Endodermal cell (in vitro differentiated cells): ENCODE data around the gene WDR43. TPM values are rescaled to one million over a fixed set of nuclear protein-coding genes. Genes with fewer than 3 reads are reported as not detected.

Experiments
- DNase-seq: peaks from one replicate; pipeline ENCODE4 v3.0.0-alpha.2; 2017
- H3K27ac ChIP-seq: 2 replicates; pipeline ENCODE4 v1.5.1; 2013; ENCODE audit warnings: mild to moderate bottlenecking, low read depth, low read length, moderate library complexity
- H3K27me3 ChIP-seq: 2 replicates; pipeline ENCODE4 v1.6.1; 2013; ENCODE audit warnings: mild to moderate bottlenecking, low read length, moderate library complexity; ENCODE audit not compliant: insufficient read depth, control insufficient read depth, poor library complexity, severe bottlenecking
- H3K36me3 ChIP-seq: 2 replicates; pipeline ENCODE4 v1.7.0; 2013; ENCODE audit warnings: mild to moderate bottlenecking, low read length, moderate library complexity; ENCODE audit not compliant: control insufficient read depth, insufficient read depth
- H3K4me1 ChIP-seq: one replicate; pipeline ENCODE4 v1.7.0; 2013; ENCODE audit warnings: low read length; ENCODE audit not compliant: control insufficient read depth, insufficient read depth
- H3K4me3 ChIP-seq: 2 replicates; pipeline ENCODE4 v1.5.1; 2013; ENCODE audit warnings: mild to moderate bottlenecking, low read length, moderate library complexity
- H3K9ac ChIP-seq: 2 replicates; pipeline ENCODE4 v1.6.1; 2013; ENCODE audit warnings: mild to moderate bottlenecking, low read length, moderate library complexity; ENCODE audit not compliant: poor library complexity, severe bottlenecking; ENCODE audit errors: extremely low read depth
- H3K9me3 ChIP-seq: 2 replicates; pipeline ENCODE4 v1.6.1; 2013; ENCODE audit warnings: mild to moderate bottlenecking, low read length, moderate library complexity; ENCODE audit not compliant: control insufficient read depth
- H3K27ac Mint-ChIP-seq: 2 replicates; pipeline ENCODE4 v1.8.0; 2020; ENCODE audit warnings: mixed read lengths
- H3K27me3 Mint-ChIP-seq: 2 replicates; pipeline ENCODE4 v1.8.0; 2021; ENCODE audit warnings: mild to moderate bottlenecking, mixed read lengths; ENCODE audit not compliant: insufficient read depth
- H3K36me3 Mint-ChIP-seq: 2 replicates; pipeline ENCODE4 v1.8.0; 2020; ENCODE audit warnings: low read depth, mixed read lengths
- H3K4me1 Mint-ChIP-seq: 2 replicates; pipeline ENCODE4 v1.8.0; 2020; ENCODE audit warnings: mixed read lengths
- H3K4me3 Mint-ChIP-seq: 2 replicates; pipeline ENCODE4 v1.8.0; 2020; ENCODE audit warnings: mild to moderate bottlenecking, moderate library complexity, mixed read lengths
- H3K9me3 Mint-ChIP-seq: 2 replicates; pipeline ENCODE4 v1.8.0; 2020; ENCODE audit warnings: mild to moderate bottlenecking, mixed read lengths
- WGBS, 2 experiments: methylation state at CpG; one replicate each; pipeline versions ENCODE4 v1.1.5 to v1.1.7; 2013; ENCODE audit warnings: missing lambda C conversion rate in 2 of 2, mixed read lengths in 1 of 2; ENCODE audit not compliant: insufficient coverage in 1 of 2, insufficient read length in 1 of 2; 5-methylcytosine and 5-hydroxymethylcytosine counted together
- total RNA-seq, 2 donors: library from RNA; stranded (reverse); fragmentation: NEBNext Ultra II Directional in 1 of 2; extraction: Animal tissue kit (Norgen Biotek cat#: 25700) in 1 of 2; gene quantifications; 2 replicates in 1 of 2; 3 replicates in 1 of 2; pipeline ENCODE4 v1.2.1, GENCODE V29; 2021
- TF ChIP-seq, protein P1 (sequence below): fragments of 200-600 bp; sonication (generic); conservative IDR thresholded peaks from 2 replicates; pipeline ENCODE4 v1.5.0; 2021; ENCODE audit warnings: antibody characterized with exemption, mild to moderate bottlenecking

WDR43 gene
- total RNA-seq, 2 donors from 2014 or later: 64.3 to 77.7 TPM

DNA sequence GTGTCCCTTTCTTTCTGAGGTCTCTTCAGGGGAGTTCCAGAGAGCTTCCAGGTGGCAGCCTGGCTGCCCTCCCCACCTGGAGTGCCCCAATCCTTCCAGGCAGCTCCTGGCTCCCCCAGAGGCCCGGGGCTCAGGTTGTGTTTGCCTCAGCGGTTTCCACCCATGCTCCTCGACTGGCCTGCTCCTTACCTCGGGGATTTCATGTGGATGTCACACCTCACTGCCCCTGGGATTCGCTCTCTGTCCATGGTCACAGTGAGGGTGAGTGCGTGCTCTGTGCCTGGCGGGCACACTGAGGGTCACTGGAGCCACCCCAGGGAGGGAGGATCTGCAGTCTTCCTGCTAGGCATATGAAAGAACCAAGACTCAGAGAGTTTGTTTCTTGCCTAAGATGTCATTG lies 84.6 kb downstream of the WDR43 start:
- Histone ChIP-seq H3K9me3 (peaks cover 4% of the 10 kb centered on the region), H3K27ac (no peak overlapping the region), H3K27me3 (no peaks in the 10 kb centered on the region), H3K4me1 (peaks cover 4% of the 10 kb centered on the region), H3K36me3 (no peaks in the 10 kb centered on the region), H3K4me3 (no peak overlapping the region), H3K9ac (no peak overlapping the region)
- no peak for DNase-seq
- peaks cover 3% of the 10 kb centered on the region for H3K9me3 Mint-ChIP-seq
- H3K4me3 Mint-ChIP-seq: no peak overlapping the region
- H3K36me3 Mint-ChIP-seq: no peaks in the 10 kb centered on the region
- H3K4me1 Mint-ChIP-seq: peaks cover 14% of the 10 kb centered on the region
- H3K27ac Mint-ChIP-seq: no peak overlapping the region
- TF ChIP-seq, protein P1, sequence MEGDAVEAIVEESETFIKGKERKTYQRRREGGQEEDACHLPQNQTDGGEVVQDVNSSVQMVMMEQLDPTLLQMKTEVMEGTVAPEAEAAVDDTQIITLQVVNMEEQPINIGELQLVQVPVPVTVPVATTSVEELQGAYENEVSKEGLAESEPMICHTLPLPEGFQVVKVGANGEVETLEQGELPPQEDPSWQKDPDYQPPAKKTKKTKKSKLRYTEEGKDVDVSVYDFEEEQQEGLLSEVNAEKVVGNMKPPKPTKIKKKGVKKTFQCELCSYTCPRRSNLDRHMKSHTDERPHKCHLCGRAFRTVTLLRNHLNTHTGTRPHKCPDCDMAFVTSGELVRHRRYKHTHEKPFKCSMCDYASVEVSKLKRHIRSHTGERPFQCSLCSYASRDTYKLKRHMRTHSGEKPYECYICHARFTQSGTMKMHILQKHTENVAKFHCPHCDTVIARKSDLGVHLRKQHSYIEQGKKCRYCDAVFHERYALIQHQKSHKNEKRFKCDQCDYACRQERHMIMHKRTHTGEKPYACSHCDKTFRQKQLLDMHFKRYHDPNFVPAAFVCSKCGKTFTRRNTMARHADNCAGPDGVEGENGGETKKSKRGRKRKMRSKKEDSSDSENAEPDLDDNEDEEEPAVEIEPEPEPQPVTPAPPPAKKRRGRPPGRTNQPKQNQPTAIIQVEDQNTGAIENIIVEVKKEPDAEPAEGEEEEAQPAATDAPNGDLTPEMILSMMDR: no peak
- no peaks in the 10 kb centered on the region for H3K27me3 Mint-ChIP-seq
- WGBS, 2 experiments: 80 to 81% methylated on average over 6 to 7 of the region's 7 CpGs

DNA sequence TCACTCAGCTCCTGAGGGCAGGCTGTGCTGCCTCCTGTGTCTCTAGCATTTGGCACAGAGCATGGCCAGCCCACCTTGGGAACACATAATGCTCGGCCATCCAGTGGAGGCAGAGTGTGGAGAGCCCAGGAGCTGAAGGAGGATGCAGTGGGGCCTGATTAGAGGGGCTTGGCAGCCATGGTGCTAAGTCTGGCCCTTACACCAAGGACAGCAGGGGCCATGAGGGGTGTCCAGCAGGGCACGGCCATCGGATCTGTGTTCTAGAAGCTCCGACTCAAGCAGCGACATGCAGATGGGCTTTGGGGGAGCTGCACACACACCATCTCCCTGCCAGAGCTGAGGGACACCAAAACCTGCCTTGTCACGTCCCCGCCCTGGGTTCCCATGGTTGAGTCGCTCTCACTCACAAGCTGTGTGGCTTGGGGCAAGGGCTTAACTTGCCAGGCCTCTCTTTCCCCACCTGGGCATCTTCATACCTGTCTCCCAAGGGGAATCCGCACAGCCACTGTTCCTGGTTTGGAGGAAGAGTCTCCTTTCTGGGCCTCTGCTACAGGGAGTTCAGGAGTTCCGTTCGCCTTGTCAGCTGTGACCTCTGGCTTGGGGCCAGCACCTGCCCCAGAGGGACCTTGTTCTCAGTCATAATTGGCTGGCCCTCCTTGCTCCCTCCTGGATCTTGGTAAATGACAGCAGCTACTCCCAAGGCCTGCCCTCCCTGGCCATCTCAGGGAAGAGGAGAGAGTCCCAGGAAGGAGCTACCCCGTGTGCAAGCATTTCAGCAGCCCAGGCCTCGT lies 85.3 kb downstream of the WDR43 start:
- H3K36me3 Mint-ChIP-seq: no peaks in the 10 kb centered on the region

DNA sequence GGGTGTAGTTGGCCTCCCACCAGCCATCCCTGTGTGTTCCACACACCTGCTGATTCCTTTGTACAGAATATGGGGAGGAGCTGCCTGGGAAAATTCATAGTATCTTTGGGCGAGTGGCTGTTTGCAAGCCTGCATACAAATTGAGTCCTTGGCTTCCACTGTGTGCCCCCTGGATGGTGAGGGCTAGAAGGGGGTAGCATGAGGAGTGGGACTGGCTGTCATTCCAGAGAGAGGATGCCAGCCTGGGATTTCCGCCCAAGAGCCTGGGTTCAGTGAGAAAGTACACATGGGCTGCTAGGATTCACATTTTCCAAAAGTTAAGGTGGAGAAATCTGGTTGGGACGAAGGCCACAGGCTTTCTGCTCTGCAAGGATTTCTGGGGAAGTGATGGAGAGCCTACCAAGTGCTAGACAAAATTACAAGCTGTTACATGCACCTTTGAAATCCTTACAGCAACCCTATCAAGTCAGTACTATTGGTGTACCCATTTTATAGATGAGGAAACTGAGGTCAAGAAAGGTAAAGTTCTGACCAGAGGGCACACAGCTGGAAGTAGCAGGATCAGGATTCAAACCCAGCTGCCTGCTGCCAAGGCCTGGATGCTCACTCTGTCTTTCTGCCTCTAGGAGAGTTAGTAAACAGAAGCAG lies 86.0 kb downstream of the WDR43 start:
- no peak overlapping the region for H3K27ac Mint-ChIP-seq

More for the DNA sequence above, 85.3 kb downstream of the WDR43 start:
- Mint-ChIP-seq H3K9me3 (no peaks in the 10 kb centered on the region), H3K4me3 (no peak overlapping the region), H3K4me1 (peaks cover 14% of the 10 kb centered on the region), H3K27ac (no peak overlapping the region), H3K27me3 (no peaks in the 10 kb centered on the region)
- Histone ChIP-seq H3K9ac (no peak overlapping the region), H3K9me3 (no peaks in the 10 kb centered on the region), H3K27me3 (no peaks in the 10 kb centered on the region), H3K4me1 (peaks cover 4% of the 10 kb centered on the region), H3K4me3 (no peak overlapping the region), H3K27ac (no peak overlapping the region), H3K36me3 (no peaks in the 10 kb centered on the region)
- WGBS, 2 experiments: 74 to 79% methylated on average over 10 to 13 of the region's 13 CpGs
- TF ChIP-seq, protein P1: no peak
- DNase-seq: no peak

More for the DNA sequence above, 86.0 kb downstream of the WDR43 start:
- H3K9ac ChIP-seq: no peak overlapping the region
- no peak overlapping the region for H3K4me3 Mint-ChIP-seq
- TF ChIP-seq, protein P1: no peak
- no peaks in the 10 kb centered on the region for H3K27me3 Mint-ChIP-seq
- peaks cover 2% of the 10 kb centered on the region for H3K9me3 Mint-ChIP-seq
- no peaks in the 10 kb centered on the region for H3K27me3 ChIP-seq
- H3K36me3 Mint-ChIP-seq: no peaks in the 10 kb centered on the region
- H3K9me3 ChIP-seq: no peaks in the 10 kb centered on the region
- H3K4me3 ChIP-seq: no peak overlapping the region
- DNase-seq: no peak
- WGBS, 2 experiments: 47 to 60% methylated on average over 2 to 3 of the region's 3 CpGs
- peaks cover 14% of the 10 kb centered on the region for H3K4me1 Mint-ChIP-seq
- H3K36me3 ChIP-seq: no peaks in the 10 kb centered on the region
- no peak overlapping the region for H3K27ac ChIP-seq
- peaks cover 4% of the 10 kb centered on the region for H3K4me1 ChIP-seq
